Keratinocyte (primary cell): ENCODE data around the gene DIS3.
"Not testable (repeated sequence)": the region's sequence is repeated elsewhere in the genome, so short reads cannot be mapped to it uniquely, and the experiment has no call there.

ENCODE experiments used
- CTCF ChIP-seq, 3 experiments: IDR thresholded peaks in 1 of 3; conservative IDR thresholded peaks in 1 of 3; optimal IDR thresholded peaks in 1 of 3; 2 replicates in 2 of 3; 3 replicates in 1 of 3; pipeline versions ENCODE3 to v1.5.1; 2011; ENCODE audit warnings: low read length in 3 of 3, mild to moderate bottlenecking in 3 of 3, moderate library complexity in 2 of 3, control low read depth in 1 of 3, inconsistent platforms in 1 of 3; ENCODE audit not compliant: insufficient read depth in 2 of 3; ENCODE audit errors: extremely low read depth in 1 of 3
- EZH2 ChIP-seq: IDR thresholded peaks from one replicate; pipeline ENCODE4 v1.6.1; 2012; ENCODE audit warnings: inconsistent platforms, mild to moderate bottlenecking, low read length, moderate library complexity

- TF ChIP-seq CTCF (optimal IDR thresholded peaks at IDR 0.05 in 1 of 3, IDR thresholded peaks at IDR 0.05 in 1 of 3, conservative IDR thresholded peaks at IDR 0.05 in 1 of 3; ENCODE audit: extremely low read depth in 1 of 3, insufficient read depth in 2 of 3, low read length in 3 of 3); EZH2: not testable (repeated sequence)
Measured at GRCh38 chr13:72806514-72806913, 24.8 kb upstream of the DIS3 start.
